Skeletal muscle tissue (tissue), 4 donors: ENCODE data around the gene MYH11. TPM values are rescaled to one million over a fixed set of nuclear protein-coding genes. Genes with fewer than 3 reads are reported as not detected.

Experiments
- H3K27ac ChIP-seq: one replicate; pipeline ENCODE4 v1.7.0; 2013; ENCODE audit warnings: mild to moderate bottlenecking, low read depth, low read length, inconsistent platforms
- H3K27me3 ChIP-seq, 3 donors: one replicate each; pipeline ENCODE4 v1.7.0; 2013; ENCODE audit warnings: low read length in 3 of 3; ENCODE audit not compliant: control insufficient read depth in 3 of 3, insufficient read depth in 3 of 3
- H3K36me3 ChIP-seq, 3 donors: one replicate each; pipeline ENCODE4 v1.7.0; 2013; ENCODE audit warnings: low read length in 3 of 3; ENCODE audit not compliant: control insufficient read depth in 3 of 3, insufficient read depth in 3 of 3
- H3K4me1 ChIP-seq, 3 donors: one replicate each; pipeline ENCODE4 v1.7.0; 2013; ENCODE audit warnings: low read length in 3 of 3, mild to moderate bottlenecking in 3 of 3; ENCODE audit not compliant: control insufficient read depth in 3 of 3, insufficient read depth in 3 of 3
- H3K4me3 ChIP-seq, 3 donors: one replicate each; pipeline ENCODE4 v1.7.0; 2013; ENCODE audit warnings: low read length in 3 of 3
- H3K9ac ChIP-seq, 3 donors: one replicate each; pipeline ENCODE4 v1.7.0; 2013; ENCODE audit warnings: low read length in 3 of 3, mild to moderate bottlenecking in 3 of 3, moderate library complexity in 2 of 3, low read depth in 1 of 3
- H3K9me3 ChIP-seq, 3 donors: one replicate each; pipeline ENCODE4 v1.7.0; 2013; ENCODE audit warnings: low read length in 3 of 3; ENCODE audit not compliant: control insufficient read depth in 3 of 3
- total RNA-seq: library from RNA; depleted of rRNA; stranded (reverse); fragments of >200 nt; gene quantifications from one replicate; pipeline ENCODE4 v1.2.3, GENCODE V29; 2014
- donor health status: Osteomylitis.

MYH11 gene
- total RNA-seq, 1 donor from 2014 or later, result 23.0 TPM

GRCh38 chr16:15765116-15765515 lies 91.7 kb downstream of the MYH11 start:
- Histone ChIP-seq H3K9me3 (no peaks in the 10 kb centered on the region), H3K9ac (no peak overlapping the region), H3K36me3 (no peaks in the 10 kb centered on the region), H3K4me1 (peaks cover 0 to 4% (median 0%) of the 10 kb centered on the region in 3 donors), H3K27me3 (peaks cover 0 to 6% (median 0%) of the 10 kb centered on the region in 3 donors), H3K27ac (no peak overlapping the region), H3K4me3 (no peak overlapping the region)

DNA sequence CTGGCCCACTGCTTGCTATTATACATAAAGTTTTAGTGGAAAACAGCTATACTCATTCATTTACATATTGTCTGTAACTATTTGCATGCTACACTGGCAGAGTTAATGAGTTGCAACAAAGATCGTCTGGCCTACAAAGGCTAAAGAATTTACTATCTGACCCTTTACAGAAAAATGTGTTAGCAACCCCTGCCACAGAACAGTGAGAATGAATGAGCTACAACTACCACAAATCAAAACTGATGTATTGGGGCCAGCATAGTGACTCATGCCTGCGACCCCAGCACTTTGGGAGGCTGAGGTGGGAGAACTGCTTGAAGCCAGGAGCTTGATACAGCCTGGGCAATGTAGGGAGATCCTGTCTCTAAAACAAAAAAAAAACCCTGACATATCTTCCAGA lies 92.7 kb downstream of the MYH11 start:
- no peaks in the 10 kb centered on the region for H3K9me3 ChIP-seq
- no peak overlapping the region for H3K27ac ChIP-seq
- H3K4me3 ChIP-seq, result no peak overlapping the region
- no peaks in the 10 kb centered on the region for H3K36me3 ChIP-seq
- H3K9ac ChIP-seq, result no peak overlapping the region
- H3K27me3 ChIP-seq, result peaks cover 0 to 6% (median 0%) of the 10 kb centered on the region in 3 donors
- H3K4me1 ChIP-seq, result peaks cover 0 to 4% (median 0%) of the 10 kb centered on the region in 3 donors

DNA sequence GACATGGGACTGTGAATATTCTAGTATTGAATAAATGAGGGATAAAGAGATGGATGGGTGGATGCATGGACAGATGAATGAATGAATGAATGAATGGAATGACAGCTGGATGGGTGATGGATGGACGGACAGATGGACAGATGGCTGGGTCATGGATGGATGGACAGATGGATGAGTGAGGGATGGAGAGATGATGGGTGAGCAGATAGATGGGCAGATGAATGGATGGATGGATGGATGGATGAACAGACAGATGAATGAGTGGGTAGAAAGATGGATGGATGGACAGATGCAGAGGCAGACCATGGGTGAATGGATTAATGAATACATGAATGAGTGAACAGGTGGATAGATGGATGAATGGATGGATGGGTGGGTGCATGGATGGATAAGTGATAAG lies 96.7 kb downstream of the MYH11 start:
- Histone ChIP-seq H3K27me3 (peaks cover 0 to 10% (median 0%) of the 10 kb centered on the region in 3 donors), H3K4me3 (no peak overlapping the region), H3K9ac (no peak overlapping the region), H3K27ac (no peak overlapping the region), H3K9me3 (no peaks in the 10 kb centered on the region), H3K36me3 (no peaks in the 10 kb centered on the region), H3K4me1 (peaks cover 0 to 4% (median 0%) of the 10 kb centered on the region in 3 donors)

DNA sequence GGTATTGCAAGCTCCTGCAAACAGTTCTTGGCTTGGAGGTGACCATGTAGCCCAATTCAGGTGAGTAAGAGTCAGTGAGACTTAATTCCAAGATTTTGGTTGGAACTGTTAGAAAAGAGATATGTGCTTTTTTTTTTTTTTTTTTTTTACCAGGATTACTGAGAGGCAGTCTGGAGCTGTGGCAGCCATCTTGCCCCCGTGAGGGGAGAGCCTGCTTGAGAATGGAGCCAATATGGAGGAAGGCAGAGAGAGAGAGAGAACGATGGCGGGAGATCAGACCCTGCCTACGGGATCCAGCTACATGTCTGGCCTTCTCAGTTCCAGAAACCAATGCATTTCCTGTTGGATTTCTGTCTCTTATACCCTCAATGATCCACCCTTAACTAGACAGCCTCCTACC lies 97.8 kb downstream of the MYH11 start:
- Histone ChIP-seq H3K4me1 (peaks cover 0 to 4% (median 0%) of the 10 kb centered on the region in 3 donors), H3K36me3 (no peaks in the 10 kb centered on the region), H3K4me3 (no peak overlapping the region), H3K9me3 (no peaks in the 10 kb centered on the region), H3K9ac (no peak overlapping the region), H3K27ac (no peak overlapping the region), H3K27me3 (peaks cover 0 to 10% (median 0%) of the 10 kb centered on the region in 3 donors)

DNA sequence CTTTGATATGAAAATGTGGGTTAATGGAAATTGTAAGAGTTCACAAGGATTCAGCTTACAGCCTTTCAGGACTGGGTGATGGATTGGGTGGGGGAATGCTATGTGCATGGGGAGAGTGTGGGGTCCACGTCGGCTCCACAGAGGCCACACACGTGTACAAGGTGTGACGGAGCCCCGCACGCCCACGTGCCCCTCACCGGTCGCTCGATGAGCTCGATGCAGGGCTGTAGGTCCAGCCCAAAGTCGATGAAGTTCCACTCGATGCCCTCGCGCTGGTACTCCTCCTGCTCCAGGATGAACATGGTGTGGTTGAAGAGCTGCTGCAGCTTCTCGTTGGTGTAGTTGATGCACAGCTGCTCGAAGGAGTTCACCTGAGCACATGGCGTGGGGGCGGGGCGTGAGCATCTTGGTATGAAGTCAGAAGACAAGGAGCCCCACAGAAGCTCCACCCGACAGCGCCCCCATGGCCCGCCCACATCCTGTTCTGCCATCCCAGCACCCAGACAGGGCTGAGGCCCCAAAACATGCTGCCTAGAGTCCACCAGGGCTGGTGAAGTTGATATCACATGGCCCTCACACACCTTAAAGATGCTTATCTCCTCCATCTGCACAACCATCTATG lies 99.1 kb downstream of the MYH11 start:
- Histone ChIP-seq H3K4me3 (no peak overlapping the region), H3K27ac (no peak overlapping the region), H3K36me3 (no peaks in the 10 kb centered on the region), H3K9me3 (no peaks in the 10 kb centered on the region), H3K4me1 (peaks cover 0 to 4% (median 0%) of the 10 kb centered on the region in 3 donors), H3K27me3 (peaks cover 0 to 9% (median 0%) of the 10 kb centered on the region in 3 donors), H3K9ac (no peak overlapping the region)

GRCh38 chr16:15757077-15757386 lies 99.8 kb downstream of the MYH11 start:
- no peaks in the 10 kb centered on the region for H3K9me3 ChIP-seq
- peaks cover 0 to 4% (median 0%) of the 10 kb centered on the region in 3 donors for H3K27me3 ChIP-seq
- H3K36me3 ChIP-seq, result no peaks in the 10 kb centered on the region

GRCh38 chr16:15754821-15755534 lies 101.8 kb downstream of the MYH11 start:
- H3K4me1 ChIP-seq, result no peaks in the 10 kb centered on the region
- H3K9me3 ChIP-seq, result no peaks in the 10 kb centered on the region
- no peak overlapping the region for H3K27ac ChIP-seq
- H3K27me3 ChIP-seq, result peaks cover 0 to 4% (median 0%) of the 10 kb centered on the region in 3 donors
- H3K36me3 ChIP-seq, result no peaks in the 10 kb centered on the region
- no peak overlapping the region for H3K4me3 ChIP-seq
- H3K9ac ChIP-seq, result no peak overlapping the region

More at GRCh38 chr16:15757077-15757386, 99.8 kb downstream of the MYH11 start:
- Histone ChIP-seq H3K27ac (no peak overlapping the region), H3K4me1 (no peaks in the 10 kb centered on the region), H3K9ac (no peak overlapping the region), H3K4me3 (no peak overlapping the region)

DNA sequence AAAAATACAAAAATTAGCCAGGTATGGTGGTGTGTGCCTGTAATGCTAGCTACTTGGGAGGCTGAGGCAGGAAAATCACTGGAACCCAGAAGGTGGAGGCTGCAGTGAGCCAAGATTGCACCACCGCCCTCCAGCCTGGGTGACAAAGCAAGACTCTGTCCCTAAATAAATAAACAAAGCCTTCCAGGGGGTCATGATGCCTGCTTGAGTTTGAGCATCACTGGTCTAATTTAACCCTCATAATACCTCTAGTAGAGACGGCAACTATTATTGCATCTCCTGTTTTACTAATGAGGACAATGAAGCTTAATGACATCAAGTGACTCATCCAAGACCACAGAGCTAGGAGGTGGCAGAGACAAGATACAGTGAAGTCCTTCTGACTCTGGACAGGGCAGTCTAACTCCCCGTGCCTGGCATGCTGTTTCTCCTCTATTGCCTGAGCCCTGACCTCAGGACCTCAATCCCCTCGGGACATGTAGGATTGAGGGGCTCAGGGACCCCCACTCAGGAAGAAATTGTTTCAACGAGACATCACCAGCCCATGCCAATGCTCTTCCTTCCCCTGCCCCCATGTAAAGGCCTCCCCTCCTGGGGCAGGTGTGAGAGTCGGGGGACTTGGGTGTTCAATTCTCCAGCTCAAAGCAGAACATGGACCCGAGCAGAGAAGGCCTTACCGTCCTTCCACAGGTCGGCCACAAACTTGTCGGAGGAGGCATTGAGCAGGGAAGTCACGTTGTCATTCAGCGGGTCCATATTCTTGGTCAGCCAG lies 103.9 kb downstream of the MYH11 start:
- Histone ChIP-seq H3K27ac (no peak overlapping the region), H3K36me3 (peaks cover 0 to 3% (median 0%) of the 10 kb centered on the region in 3 donors)

DNA sequence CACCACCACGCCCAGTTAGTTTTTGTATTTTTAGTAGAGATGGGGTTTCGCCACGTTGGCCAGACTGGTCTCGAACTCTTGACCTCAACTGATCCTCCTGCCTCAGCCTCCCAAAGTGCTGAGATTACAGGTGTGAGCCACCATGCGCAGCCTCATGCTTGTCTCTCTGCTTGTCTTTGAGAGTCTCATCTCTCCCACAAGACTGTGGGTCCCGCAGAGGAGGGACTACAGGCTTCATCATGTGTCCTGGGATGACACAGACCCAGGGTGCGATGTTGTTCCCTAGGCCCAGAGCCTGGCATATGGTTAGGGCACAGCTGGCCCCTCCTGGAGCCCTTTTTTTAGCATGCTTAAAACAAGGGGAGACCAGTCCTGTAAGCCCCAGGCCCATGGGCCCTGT lies 104.9 kb downstream of the MYH11 start:
- no peak overlapping the region for H3K4me3 ChIP-seq
- no peak overlapping the region for H3K9ac ChIP-seq
- H3K4me1 ChIP-seq, result no peaks in the 10 kb centered on the region
- peaks cover 0 to 3% (median 0%) of the 10 kb centered on the region in 3 donors for H3K36me3 ChIP-seq
- no peaks in the 10 kb centered on the region for H3K27me3 ChIP-seq
- no peak overlapping the region for H3K27ac ChIP-seq
- no peaks in the 10 kb centered on the region for H3K9me3 ChIP-seq

More for the DNA sequence above, 103.9 kb downstream of the MYH11 start:
- no peak overlapping the region for H3K4me3 ChIP-seq
- H3K9ac ChIP-seq, result no peak overlapping the region
- no peaks in the 10 kb centered on the region for H3K9me3 ChIP-seq
- no peaks in the 10 kb centered on the region for H3K4me1 ChIP-seq
- peaks cover 0 to 2% (median 0%) of the 10 kb centered on the region in 3 donors for H3K27me3 ChIP-seq

GRCh38 chr16:15749985-15750384 lies 106.8 kb downstream of the MYH11 start:
- H3K4me1 ChIP-seq, result no peaks in the 10 kb centered on the region
- peaks cover 0 to 3% (median 0%) of the 10 kb centered on the region in 3 donors for H3K36me3 ChIP-seq
- H3K27ac ChIP-seq, result no peak overlapping the region
- H3K9ac ChIP-seq, result no peak overlapping the region
- no peak overlapping the region for H3K4me3 ChIP-seq
- H3K9me3 ChIP-seq, result no peaks in the 10 kb centered on the region
- H3K27me3 ChIP-seq, result no peaks in the 10 kb centered on the region
